NCI-H2081 treated with DMSO at 0.1 percent for 48 hours (cell line): Measurements from ENCODE around the gene TRAF3IP1.
"Not testable (repeated sequence)": the region's sequence is repeated elsewhere in the genome, so short reads cannot be mapped to it uniquely, and the experiment has no call there.

Source experiments
- DNase-seq: peaks from one replicate; lab custom pipeline; 2025; lab: John Stamatoyannopoulos, UW

Gene TRAF3IP1

GRCh38 chr2:238427435-238428162 is 107.3 kb downstream of the TRAF3IP1 start:
- DNase-seq = no peak

- no peak for DNase-seq
These were observed 108.5 kb downstream of the TRAF3IP1 start for GRCh38 chr2:238428866-238429265.

GRCh38 chr2:238430781-238431180 is 110.5 kb downstream of the TRAF3IP1 start:
- DNase-seq = no peak

DNA sequence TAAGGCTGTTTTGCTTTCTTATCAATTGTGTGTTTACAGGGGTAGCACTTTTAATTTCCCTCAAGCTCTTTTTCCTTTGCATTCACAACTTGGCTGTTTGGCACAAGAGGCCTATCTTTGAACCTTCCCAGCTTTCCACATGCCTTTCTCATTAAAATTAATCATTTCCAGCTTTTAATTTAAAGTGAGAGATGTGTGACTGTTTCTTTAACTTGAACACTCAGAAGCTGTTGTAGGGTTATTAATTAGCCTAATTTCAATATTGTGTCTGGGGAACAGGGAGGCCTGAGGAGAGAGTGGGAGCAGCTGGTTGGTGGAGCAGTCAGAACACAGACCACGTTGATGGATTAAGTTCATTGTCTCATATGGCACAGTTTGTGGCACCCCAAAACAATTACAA is 111.1 kb downstream of the TRAF3IP1 start:
- DNase-seq = no peak

DNA sequence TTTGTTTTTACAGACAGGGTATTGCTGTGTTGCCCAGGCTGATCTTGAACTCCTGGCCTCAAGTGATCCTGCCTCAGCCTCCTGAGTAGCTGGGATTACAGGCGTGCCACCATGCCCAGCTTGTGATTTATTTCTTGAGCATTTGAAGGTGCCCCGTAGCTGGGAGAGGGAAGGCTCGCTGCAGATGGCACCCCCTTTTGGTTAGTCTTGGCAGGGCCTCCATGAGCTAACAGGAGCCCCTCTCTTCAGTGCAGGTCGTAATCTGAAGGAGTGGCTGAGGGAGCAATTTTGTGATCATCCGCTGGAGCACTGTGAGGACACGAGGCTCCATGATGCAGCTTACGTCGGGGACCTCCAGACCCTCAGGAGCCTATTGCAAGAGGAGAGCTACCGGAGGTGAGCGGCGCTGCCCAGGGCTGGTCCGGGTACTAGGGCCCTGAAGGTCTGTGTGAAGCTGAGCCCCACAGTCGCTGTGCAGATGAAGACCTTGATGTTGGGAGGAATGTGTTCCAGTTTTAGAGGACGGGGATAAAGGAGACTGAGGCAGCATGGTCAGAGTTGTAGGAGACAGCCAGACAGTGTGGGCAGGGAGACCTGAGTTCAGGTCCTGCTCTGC is 113.1 kb downstream of the TRAF3IP1 start:
- DNase-seq = no peak

DNA sequence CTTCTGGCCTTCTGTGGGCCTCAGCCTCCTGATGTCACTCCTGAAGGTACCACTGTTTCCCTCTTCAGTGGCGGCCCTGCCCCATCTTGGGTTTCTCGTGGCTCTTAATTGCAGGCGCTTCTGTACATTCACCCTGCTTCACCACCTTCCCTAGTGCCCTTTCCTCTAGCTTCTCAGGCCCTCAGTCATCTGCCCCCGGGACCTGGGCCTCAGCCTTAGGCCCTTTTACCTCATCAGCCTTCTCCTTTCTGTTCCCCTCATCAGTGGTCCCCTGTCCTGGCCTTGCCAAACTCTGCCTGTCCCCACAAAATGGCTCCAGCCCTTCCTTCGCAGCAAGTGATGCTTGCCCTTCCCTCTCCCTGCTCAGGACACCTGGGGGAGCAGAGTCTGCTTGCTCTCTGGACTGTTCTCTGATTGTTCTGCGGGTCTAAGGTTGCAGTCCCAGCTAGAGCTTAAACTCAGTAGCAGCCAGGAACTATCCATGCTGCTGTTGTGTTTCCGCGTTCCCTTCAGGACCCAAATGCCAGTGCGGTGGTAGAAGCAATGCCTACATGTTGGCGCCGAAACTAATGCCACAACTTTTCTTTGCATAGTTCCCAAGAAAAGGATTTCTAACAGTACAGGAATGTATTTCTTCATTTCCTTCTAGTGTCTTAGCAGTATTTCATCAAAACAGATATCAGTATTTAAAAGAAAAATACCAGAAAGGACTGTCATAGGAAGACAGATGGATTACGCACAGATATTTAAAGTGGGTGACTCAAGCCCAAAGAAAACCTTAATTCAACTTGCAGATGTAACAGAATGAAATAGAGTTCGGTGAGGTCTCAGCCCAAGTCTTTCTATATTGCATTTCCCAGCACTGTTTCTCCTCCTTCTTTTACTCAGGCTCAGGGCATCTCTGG is 113.9 kb downstream of the TRAF3IP1 start:
- DNase-seq = no peak

GRCh38 chr2:238434846-238435751 is 114.8 kb downstream of the TRAF3IP1 start:
- DNase-seq = no peak

DNA sequence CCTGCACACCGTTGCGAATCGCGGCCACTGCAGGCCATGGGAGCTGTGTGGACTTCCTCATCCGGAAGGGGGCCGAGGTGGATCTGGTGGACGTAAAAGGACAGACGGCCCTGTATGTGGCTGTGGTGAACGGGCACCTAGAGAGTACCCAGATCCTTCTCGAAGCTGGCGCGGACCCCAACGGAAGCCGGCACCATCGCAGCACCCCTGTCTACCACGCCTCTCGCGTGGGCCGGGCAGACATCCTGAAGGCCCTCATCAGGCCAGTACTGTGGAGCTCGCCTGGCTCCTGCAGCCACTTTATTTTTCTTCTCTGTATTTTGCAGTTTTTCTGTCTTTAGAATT is 115.4 kb downstream of the TRAF3IP1 start:
- DNase-seq = no peak

- no peak for DNase-seq
These were observed 118.8 kb downstream of the TRAF3IP1 start for GRCh38 chr2:238438856-238439849.

GRCh38 chr2:238439917-238440316 is 119.6 kb downstream of the TRAF3IP1 start:
- no peak for DNase-seq

GRCh38 chr2:238440331-238440730 is 120.0 kb downstream of the TRAF3IP1 start:
- DNase-seq = no peak

DNA sequence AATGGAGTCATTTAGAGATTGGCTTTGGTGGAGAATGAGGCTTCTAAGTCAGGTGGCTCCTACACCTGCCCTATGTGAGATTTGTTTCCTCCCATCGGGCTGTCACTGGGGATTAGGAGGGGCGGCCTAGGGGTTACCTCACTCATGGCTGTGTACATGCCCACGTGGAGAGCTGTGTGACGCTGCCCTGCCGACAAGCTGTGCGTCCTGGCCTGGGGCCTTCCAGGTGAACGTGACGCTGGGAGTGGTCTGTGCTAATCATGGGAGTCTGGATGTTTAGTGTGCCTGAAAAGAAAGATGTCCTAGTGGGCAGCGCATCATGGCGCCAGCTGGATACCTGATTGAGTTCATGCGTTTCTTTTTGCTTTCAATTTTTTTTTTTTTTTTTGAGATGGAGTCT is 120.4 kb downstream of the TRAF3IP1 start:
- DNase-seq = no peak

DNA sequence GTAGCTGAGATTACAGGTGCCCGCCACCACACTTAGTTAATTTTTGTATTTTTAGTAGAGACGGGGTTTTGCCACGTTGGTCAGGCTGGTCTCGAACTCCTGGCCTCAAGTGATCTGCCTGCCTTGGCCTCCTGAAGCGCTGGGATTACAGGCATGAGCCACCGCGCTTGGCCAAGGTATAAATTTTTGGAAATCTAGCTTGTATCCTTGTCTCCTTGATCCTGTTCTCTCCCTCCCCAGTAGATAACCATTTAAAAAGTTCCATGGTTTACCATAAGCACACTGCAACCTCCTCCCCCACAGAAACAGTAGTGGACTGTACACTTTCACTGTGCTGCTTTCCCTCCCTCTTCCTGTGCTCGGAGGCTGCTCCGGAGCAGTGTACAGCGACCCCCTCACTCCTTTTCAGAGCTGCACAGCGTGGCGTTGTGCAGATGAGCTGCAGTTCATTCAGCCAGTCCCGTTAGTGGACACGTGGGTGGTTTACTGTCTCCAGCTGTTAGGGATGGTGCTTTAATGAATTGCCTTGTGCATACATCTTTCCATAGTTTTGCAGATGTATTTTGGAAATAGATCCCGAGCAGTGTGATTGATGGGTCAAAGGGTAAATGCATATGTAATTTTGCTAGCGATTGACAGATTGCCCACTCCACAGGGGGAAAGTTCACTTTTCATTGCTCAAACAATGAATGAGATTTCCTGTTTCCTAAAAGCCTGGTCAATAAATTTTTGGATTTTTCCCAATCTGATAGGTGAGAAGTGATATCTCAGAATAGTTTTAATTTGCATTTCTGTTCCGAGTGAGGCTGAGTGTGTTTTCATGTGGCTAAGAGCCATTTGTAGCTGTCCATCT is 121.2 kb downstream of the TRAF3IP1 start:
- DNase-seq = no peak

DNA sequence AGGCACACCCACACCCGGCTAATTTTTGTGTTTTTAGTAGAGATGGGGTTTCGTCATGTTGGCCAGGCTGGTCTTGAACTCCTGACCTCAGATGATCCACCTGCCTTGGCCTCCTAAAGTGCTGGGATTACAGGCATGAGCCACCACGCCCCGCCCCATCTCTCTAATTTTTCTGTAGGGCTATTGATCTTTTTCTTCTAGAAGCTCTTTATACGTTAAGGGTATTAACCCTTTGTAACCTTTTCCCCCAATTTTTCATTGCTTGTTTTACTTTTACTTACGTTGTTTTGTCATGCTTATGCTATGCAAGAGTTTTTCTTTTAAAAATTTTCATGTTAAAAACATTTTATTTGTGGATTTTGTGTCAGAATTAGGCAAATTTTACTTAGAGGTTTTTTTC is 121.9 kb downstream of the TRAF3IP1 start:
- DNase-seq = not testable (repeated sequence)

DNA sequence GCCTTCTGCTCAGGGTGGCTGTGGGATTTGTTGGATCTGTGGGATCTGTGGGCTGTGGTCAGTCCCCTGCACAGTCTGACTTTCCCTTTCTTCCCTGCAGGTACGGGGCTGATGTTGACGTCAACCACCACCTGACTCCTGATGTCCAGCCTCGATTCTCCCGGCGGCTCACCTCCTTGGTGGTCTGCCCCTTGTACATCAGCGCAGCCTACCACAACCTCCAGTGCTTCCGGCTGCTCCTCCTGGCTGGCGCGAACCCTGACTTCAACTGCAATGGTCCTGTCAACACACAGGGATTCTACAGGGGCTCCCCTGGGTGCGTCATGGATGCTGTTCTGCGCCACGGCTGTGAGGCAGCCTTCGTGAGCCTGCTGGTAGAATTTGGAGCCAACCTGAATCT is 123.9 kb downstream of the TRAF3IP1 start:
- DNase-seq = no peak

GRCh38 chr2:238445409-238446190 is 125.3 kb downstream of the TRAF3IP1 start:
- no peak for DNase-seq

DNA sequence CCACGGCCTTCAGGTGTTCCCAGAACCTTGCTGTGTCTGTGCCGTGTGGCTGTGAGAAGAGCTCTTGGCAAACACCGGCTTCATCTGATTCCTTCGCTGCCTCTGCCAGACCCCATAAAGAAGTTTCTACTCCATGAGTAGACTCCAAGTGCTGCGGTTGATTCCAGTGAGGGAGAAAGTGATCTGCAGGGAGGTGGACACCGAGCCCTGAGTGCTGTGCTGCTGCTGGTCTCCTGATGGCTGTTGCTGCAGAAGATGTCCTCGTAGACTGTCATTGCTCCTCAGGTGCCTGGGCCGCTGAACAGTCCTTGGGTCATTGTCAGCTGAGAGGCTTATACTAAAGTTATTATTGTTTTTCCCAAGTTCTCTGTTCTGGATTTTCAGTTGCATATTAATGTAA is 126.1 kb downstream of the TRAF3IP1 start:
- no peak for DNase-seq

GRCh38 chr2:238448031-238448955 is 128.0 kb downstream of the TRAF3IP1 start:
- no peak for DNase-seq
